Astrocyte of the cerebellum (primary cell): ENCODE measurements around the gene ADARB2.
"Not testable (repeated sequence)": the region's sequence is repeated elsewhere in the genome, so short reads cannot be mapped to it uniquely, and the experiment has no call there.

ENCODE experiments used
- DNase-seq: peaks from one replicate; pipeline ENCODE4 v3.0.0-alpha.2; 2011; ENCODE audit warnings: low read depth
- H3K4me3 ChIP-seq: 2 replicates; pipeline ENCODE4 v1.5.1; 2011; ENCODE audit warnings: mild to moderate bottlenecking, low read depth, low read length, moderate library complexity
- CTCF ChIP-seq: IDR thresholded peaks from 2 replicates; pipeline ENCODE4 v1.5.1; 2012; ENCODE audit warnings: low read length, low read depth, moderate library complexity, mild to moderate bottlenecking; ENCODE audit errors: missing control alignments
- in situ Hi-C: cut with HindIII; loops from 2 replicates; pipeline ENCODE4 v1.10.0; 2017; ENCODE audit warnings: low sequenced_read_pairs

Gene ADARB2

GRCh38 chr10:1538531-1539061 lies 198.7 kb downstream of the ADARB2 start:
- H3K4me3 ChIP-seq, result no peak overlapping the region
- no peak for DNase-seq
- no peak for TF ChIP-seq CTCF
- in situ Hi-C loops, result no loop called here

- no peak overlapping the region for H3K4me3 ChIP-seq
- no peak for TF ChIP-seq CTCF
- in situ Hi-C loops, result no loop called here
- DNase-seq, result no peak
Observed at GRCh38 chr10:1538121-1538520, 199.2 kb downstream of the ADARB2 start.

GRCh38 chr10:1537449-1537848 lies 199.9 kb downstream of the ADARB2 start:
- H3K4me3 ChIP-seq, DNase-seq, in situ Hi-C loops: not testable (repeated sequence)

GRCh38 chr10:1536341-1536740 lies 201.0 kb downstream of the ADARB2 start:
- no peak for TF ChIP-seq CTCF
- H3K4me3 ChIP-seq, result no peak overlapping the region
- no peak for DNase-seq
- in situ Hi-C loops, result no loop called here

- DNase-seq, result no peak
- in situ Hi-C loops, result no loop called here
- TF ChIP-seq CTCF, result no peak
- H3K4me3 ChIP-seq, result no peak overlapping the region
Observed at GRCh38 chr10:1535301-1535965, 201.9 kb downstream of the ADARB2 start.

- no peak for TF ChIP-seq CTCF
- in situ Hi-C loops, result no loop called here
- no peak for DNase-seq
- no peak overlapping the region for H3K4me3 ChIP-seq
Observed at GRCh38 chr10:1534820-1535219, 202.5 kb downstream of the ADARB2 start.

- in situ Hi-C loops, result no loop called here
- H3K4me3 ChIP-seq, result no peak overlapping the region
- no peak for TF ChIP-seq CTCF
- DNase-seq, result no peak
Observed at GRCh38 chr10:1532636-1533035, 204.7 kb downstream of the ADARB2 start.
